GM21515 (cell line): ENCODE data around the gene ZFP36.
A peak's percentile ranks its signal among the peaks of the same experiment; 100 is the strongest.
"Not testable (repeated sequence)": the region's sequence is repeated elsewhere in the genome, so short reads cannot be mapped to it uniquely, and the experiment has no call there.

Experiments
- ATAC-seq: cut with Tn5 transposase; IDR thresholded peaks from one replicate; pipeline ENCODE4 v1.9.1; 2021; ENCODE audit not compliant: unreplicated experiment

ZFP36 gene

DNA sequence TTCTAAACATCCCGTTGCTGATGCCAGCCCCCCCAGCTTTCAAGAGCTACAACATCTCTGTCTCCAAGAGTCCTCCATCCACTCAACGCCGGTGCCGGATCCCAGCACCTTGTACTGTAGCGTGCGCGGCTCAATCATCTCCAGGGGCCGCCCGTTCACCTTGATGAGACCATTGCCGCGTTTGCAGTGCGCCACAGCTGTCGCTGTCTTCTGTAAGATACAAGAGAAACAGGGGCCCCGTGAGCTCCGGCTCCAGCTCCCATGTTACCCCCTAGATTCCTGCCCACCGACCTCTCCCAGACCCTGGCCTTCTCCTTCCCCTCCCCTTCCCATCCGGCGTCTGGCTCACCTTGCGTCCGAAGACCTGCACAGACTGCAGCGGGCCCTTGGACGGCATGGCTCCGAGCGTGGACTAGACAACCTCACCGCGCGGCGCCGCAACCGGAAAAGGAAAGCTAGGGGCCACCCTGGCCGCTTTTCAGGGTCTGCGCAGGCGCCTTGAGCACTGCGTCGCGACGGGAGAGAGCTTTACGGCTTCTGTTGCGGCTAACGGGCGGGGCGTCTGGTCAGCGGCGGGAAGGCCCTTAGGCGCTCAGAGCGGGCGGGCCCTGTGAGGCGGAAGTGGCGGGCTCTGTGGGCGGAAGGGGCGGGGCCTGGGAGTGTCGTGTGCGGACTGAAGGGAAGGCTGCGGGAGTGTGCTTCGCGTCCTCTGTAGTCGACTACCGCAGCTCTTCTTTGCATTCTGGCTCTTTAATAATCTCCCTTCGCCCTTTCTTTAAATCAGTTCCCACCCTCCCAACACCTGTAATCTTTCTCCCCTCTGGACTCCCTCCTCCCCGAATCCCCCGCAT is 29.1 kb downstream of the ZFP36 start, which contains the start of gene RPS16:
Gene RPS16, minus strand, starts transcription at position 451 of the 851 bp plus-strand sequence. Its CDS starts 54 bp downstream, at position 397.
- ATAC-seq = peak; percentile 67

- ATAC-seq = no peak
Observed at GRCh38 chr19:39436350-39436716, 29.7 kb downstream of the ZFP36 start.

DNA sequence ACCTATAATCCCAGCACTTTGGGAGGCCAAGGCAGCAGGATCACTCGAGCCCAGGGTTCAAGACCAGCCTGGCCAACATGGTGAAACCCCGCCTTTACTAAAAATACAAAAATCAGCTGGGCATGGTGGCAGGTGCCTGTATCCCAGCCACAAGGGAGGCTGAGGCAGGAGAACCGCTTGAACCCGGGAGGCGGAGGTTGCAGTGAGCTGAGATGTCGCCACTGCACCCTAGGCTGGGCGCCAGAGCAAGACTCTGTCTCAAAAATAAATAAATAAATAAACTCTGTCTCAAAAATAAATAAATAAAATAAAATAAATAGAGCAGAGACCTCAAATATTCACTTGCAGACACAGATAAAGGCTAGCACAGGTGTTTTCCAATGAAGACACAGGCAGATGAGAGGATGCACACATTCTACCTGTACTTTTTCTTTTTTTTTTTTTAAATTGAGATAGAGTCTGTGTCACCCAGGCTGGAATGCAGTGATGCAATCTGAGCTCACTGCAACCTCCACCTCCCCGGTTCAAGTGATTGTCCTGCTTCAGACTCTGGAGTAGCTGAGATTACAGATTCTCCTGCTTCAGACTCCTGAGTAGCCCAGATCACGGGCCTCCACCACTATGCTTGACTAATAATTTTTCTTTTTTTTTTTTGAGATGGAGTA is 31.8 kb downstream of the ZFP36 start:
- no peak for ATAC-seq

- ATAC-seq = no peak
Observed at GRCh38 chr19:39444598-39445195, 38.0 kb downstream of the ZFP36 start.

DNA sequence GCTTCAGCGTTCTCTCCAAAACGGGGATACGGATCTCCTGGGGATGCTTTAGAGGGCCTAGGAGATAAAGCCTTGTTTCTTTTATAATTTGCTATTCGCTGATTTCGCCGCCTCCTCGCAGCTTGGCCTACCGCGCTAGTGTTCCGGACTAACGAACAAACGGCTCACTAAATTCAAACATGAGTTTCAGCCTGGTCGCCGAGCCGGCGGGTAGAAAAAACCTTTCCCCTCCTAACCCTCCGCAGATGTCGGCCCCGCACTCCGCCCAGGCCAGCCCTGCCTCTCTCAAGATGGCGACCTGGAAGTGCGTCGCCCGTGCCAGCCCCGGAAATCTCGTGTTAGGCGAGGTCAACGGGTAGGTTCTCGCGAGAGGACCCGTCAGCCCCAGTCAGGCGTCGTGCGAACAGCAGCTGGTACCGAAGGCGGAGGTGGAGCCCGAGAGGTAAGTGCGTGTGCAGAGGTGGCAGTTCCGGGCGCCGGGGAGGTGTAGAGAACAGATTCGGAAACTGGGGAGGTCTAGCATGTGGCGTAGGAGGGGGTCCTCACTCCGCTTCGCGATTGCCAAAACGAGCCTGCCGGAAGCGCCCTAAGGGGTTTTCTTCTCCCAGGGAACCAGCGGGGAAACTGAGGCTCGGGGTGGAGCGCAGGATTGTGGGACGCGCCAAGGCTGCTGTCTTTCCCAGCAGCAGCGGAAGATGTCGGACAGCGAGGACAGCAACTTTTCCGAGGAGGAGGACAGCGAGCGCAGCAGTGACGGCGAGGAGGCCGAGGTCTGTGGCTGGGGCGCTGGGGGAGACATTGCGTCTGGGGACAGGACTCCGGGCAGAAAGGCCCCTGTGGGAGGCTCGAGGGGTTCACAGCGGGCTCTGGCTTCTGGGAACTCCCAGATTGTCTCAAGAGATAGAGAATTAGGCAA is 38.8 kb downstream of the ZFP36 start, which contains the start of gene SUPT5H:
Gene SUPT5H, plus strand, starts transcription at position 387 of the 916 bp plus-strand sequence. Its CDS starts 309 bp downstream, at position 696.
- ATAC-seq = peak; percentile 68

GRCh38 chr19:39446365-39447084 is 39.9 kb downstream of the ZFP36 start:
- no peak for ATAC-seq

GRCh38 chr19:39448271-39448670 is 41.6 kb downstream of the ZFP36 start:
- no peak for ATAC-seq

DNA sequence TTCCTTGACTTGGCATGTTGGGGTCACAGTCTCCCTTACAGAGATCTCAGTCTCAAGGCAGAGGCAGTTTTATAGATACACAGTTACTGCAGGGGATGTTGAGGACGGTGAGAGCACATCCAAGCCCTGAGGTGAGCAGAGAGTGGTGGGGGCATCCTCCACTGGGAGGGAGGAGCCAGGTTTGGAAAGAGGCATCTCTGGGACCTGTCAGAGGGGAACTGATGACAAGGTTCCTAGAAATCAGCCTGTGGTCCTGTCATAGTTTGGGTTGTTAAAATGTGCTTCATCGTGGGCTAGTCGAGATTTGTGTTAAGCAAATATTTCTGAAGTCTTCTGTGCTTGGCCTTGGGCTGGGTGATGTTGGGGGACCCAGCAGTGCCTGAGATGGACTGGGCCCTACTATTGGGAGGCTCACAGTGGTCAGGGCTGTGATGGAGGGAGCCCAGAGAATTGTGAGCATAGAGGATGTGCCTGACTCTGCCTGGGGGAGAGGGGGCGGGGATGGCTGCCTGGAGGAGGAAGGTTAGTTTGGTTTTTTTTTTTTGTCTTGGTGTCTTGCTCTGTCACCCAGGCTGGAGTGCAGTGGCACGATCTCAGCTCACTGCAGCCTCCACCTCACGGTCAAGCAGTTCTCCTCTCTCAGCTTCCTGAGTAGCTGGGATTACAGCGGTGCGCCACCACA is 42.6 kb downstream of the ZFP36 start:
- no peak for ATAC-seq

DNA sequence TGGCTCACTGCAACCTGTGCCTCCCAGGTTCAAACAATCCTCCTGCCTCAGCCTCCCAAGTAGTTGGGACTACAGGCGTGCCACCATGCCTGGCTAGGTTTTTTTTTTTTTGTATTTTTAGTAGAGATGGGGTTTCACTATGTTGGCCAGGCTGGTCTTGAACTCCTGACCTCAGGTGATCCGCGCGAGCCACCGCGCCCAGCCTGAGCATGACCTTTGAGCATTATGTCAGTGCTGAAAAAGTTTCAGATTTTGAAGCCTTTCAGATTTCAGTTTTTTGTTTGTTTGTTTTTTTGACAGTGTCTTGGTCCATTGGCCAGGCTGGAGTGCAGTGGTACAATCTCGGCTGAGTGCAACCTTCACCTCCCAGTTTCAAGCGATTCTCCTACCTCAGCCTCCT is 44.6 kb downstream of the ZFP36 start:
- ATAC-seq = not testable (repeated sequence)
